ENCODE results near the gene PSMA1.
"Not testable (repeated sequence)": the region's sequence is repeated elsewhere in the genome, so short reads cannot be mapped to it uniquely, and the experiment has no call there.

PSMA1 gene

DNA sequence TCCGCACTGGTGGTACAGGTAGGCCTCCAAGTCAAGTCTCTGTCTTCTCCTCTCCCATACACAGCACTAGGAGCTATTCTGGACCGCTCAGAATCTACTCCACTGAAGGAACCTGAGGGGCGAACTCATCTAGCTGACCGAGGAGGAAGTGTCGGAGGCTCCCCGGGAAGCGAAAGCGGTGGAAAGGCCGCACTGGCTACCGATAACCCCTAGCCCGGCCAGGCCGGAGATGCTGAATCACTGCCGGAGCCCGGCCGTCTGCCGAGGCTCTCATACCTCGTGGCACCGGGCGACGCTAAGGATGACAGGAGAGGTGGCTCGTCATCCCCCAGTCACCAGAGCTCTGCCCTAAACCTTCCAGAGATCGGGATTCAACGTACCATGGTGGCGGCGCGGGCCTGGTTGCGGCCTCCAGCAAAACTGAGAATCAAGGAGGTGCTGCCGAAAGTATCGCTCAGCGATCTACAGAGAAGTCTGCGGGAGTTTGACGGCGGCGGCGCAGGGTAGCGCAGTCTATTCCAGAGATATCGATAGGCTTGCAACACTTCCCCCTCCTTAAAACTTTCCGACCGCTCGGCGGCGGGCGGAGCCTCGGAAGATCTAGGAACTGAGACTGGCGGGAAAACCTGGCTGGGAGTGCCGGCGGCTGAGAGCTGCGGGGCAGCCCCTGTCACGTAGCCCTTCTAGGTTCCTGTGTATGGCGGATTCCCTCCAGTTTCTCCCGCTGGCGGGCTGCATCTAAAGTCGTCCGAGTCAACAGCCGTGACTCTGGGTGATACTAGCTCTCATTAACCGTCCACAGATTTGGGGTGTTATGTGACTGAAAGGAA, at the start of gene PSMA1:
Gene PSMA1 (minus strand): TSS at position 470 of the 830 bp plus-strand sequence. CDS start 87 bp downstream, at position 383.
- peak; percentile 97 for DNase-seq

DNA sequence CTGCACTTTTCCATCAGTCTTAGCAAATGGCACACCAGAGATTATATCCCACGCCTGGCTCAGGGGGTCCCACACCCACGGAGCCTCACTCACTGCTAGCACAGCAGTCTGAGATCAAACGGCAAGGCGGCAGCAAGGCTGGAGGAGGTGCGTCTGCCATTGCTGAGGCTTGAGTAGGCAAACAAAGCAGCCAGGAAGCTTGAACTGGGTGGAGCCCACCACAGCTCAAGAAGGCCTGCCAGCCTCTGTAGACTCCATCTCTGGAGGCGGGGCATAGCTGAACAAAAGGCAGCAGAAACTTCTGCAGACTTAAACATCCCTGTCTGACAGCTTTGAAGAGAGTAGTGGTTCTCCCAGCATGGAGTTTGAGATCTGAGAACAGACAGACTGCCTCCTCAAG, 49.3 kb upstream of the PSMA1 start:
- DNase-seq: not testable (repeated sequence)

DNA sequence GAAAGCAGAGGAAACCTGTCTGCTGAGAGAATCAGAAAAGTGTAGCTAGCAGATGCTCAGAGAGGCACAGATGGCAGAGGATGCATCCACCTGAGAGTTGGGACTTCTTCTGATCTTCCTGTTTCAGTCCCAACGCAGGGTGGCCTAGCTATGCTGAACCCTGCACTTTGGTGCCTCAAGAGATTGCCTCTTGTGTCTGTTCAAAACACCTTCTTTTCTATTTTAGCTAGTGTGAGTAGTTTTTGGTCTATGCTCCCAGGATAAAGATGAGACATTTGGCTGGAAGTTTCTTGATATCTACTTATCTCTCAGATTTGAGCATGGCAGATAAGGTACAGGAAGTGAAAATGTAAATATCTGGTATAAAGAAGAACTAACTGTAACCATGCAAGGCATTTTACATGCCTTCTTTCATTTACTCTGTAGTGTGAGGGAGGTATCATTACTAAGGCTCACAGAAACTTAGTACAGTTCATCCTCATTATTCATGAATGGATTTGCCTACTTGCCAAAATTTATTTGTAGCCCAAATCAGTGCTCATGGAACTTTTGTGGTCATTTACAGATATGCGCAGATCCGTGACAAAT, 47.0 kb upstream of the PSMA1 start:
- peak; percentile 23 for DNase-seq

DNA sequence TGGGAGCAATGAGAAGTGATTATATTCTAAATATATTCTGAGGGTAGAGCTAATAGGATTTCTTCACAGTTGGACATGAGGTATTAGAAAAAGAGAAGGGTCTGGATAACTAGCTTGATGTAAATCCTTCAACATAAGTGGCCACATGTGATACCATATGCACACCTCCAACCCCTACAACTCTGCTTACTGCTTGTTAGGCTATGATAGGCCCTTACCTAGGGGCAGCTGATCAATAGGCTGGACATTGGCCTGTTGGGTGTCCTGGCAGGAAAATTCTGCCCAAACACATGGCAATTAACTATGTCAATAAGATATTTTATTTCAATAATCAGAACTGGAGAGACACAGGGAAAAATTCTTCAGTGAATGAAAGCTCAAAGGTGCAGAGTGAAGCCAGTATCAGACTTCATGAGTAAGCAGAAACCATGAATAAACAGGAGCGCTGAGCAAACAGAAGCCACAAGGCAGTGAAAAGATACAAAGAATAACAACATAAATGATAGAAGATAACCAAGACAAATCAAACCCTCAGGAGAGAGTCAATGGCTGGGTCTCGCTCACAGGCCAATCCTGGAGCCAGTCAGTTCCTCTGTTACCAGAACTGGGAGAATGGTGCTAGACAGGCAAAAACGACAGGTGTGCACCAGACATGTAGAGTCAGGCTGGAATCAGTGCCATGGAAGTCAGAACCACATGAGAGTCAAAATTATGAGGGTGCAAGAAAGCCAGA, 46.3 kb upstream of the PSMA1 start:
- peak; percentile 91 for DNase-seq

DNA sequence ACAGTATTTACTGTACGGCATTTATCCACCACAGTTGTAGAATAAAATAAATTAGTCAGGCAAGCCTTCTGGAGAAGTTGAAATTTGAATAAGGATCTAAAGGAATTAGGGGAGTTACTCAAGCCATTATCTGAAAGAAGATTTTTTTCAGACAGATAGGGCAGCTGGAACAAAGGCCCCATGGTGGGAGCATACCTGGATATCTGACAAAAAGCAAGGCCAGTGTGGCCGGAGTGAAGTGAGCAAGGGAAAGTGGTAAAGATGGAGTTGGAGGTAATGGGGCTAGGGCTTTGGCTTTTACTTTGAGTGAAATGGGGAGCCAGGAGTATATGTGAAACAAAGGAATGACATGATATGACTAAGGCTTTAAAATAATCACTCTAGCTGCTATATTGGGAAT, 45.7 kb upstream of the PSMA1 start:
- DNase-seq: no peak

DNA sequence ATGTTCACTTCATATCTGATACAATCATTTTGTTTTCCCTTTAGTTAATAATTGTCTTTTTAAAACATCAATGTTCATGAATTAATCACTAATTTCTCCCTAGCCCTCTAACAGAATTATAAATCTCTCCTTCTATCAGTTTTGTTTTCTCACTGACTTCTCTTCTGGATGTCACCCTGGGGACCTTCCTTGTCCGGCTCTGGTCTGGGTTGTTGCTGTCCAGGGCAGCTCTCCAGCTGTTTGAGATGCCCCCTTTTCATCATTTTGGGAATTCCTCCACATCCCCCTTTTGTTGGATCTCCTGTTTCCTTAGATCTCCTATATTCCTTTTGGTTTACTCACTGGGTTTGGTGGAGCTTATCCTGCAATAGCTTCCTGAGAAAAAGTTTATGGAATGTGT, 35.6 kb upstream of the PSMA1 start:
- no peak for DNase-seq

DNA sequence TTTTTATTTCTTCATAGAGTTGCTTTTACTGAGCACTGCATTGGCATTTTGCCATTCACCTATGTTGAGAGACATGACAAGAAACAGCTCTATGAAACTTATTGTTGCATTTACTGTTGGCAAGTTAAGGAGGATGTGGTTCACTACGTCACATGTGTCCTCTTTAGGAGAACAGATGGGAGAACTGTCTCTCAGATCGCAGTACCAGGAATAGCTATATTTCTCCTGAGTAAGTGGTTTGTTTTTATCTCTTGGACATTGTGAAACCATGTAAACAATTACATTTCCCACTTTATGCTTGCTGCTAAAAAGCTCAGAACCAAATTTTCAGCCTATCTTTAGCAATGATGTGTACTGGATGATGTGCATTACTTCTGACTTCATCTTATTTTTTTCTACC, 34.8 kb upstream of the PSMA1 start:
- no peak for DNase-seq

DNA sequence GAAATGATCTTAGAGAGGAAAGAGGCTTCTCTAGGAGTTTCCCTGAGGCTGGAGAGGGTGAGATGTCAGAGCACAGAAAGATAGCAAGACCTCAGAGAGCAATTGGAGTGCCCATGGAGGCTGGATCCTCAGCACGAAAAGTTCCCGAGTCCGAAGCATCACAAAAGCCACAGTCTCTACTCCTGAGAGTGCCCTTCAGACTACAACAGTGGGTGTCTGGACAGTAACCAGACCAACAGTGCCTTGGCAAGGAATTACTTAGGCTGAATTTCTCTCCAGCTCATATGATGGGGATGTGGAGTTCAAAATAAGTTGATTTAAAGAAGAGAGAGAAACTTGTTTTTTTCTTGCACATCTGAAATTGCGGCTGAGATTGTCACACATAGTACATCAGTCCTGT, 31.9 kb upstream of the PSMA1 start:
- DNase-seq: no peak

DNA sequence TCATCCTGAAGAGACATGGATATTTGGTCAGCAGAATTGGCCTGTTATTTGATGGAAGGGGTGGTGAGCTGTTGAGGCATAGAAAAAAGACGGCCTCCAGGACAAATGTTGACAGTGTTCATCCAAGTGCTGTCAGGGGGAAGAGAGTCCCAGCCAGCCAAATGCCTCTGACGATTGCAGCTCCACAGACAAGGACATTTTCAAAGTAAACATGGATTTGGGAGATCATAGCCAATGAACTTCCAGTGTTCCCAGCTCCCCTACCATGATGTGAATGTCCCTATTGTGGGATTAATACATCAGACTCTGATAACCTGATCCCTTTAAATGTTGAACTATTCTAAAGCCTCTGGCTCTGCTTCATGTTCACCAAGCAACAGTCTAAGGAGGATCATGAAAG, 31.2 kb upstream of the PSMA1 start:
- DNase-seq: peak; percentile 11

DNA sequence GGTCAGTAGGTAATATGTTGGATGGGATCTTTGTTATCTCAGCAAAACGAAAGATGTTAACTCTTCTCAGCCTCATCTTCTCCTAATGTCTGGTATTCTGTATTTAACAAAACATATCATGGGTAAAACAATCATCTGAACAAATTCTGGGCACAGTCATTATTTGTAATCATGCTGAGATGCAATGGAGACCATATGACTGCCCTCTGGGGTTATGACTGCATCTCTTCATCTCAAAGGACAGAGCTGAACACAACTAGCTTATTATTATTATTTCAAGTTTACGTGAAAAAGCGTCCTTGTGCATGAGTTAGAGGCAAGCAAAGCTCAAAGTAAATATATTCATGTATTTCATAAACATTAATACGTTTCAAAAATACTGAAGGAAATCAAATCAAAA, 29.7 kb upstream of the PSMA1 start:
- DNase-seq: no peak

DNA sequence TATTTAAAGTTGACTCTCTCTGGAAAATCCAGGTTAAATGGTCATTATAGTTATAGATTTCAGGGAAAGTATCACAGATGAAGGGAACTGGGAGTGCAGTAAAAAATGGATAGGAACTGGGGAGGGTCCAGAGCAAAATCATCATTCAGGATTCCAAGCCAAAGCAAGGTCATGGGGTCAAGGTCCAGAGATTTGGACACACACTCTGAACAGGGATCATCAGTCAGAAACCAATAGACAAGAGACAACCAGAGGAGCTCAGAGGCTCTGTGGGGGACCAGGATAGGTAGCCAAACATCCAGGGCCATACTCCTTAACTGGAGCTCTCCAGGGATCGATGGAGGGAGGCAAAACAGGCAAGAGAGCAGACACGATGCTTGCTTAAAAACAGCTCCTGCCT, 27.3 kb upstream of the PSMA1 start:
- DNase-seq: no peak

DNA sequence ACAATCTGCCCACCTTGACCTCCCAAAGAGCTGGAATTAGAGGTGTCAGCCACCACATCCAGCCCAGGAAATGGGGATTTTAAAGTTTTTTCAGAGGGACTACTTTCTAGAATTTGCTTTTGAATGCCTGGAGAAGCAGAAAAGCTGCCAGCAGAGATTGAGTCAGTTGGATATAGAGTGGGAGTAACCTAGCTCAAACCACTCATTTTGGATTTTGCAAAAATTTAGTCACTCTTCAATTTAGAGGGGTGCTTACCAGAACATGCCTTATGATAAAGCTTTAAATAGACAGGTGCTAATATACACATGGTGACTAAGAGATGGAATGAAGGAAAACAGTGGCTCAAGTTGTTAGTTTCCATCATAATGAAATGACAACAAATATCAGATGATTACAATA, 26.5 kb upstream of the PSMA1 start:
- DNase-seq: no peak

DNA sequence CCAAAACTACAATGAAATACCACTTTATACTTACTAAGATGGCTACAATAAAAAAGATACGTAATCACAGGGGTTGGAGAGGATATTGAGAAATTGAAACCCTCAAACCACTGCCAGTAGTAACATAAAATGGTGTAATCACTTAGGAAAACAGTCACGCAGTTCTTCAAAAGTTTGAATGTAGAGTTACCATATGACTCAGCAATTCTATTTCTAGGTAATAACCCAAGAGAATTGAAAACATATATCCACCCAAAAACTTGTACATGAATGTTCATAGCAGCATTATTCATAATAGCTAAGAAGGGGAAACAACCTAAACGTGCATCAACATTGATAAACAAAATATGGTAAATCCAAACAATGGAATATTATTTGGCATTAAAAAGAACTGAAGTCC, 24.4 kb upstream of the PSMA1 start:
- no peak for DNase-seq

DNA sequence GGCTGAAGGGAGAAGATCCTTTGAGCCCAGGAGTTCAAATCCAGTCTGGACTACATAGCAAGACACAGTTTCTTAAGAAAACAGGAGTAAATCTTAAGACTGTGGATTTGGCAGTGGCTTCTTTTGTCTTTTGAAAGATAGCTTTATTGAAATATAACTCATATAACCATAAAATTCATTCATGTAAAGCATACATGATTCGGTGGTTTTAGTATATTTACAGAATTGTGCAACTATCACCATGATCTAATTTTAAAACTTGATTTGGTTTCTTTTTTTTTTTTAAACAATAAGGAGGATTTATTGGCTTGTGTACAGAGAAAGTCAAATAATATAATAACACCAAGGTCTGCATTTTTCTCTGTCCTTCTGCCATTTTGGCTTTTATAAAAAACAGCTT, 23.1 kb upstream of the PSMA1 start:
- no peak for DNase-seq

DNA sequence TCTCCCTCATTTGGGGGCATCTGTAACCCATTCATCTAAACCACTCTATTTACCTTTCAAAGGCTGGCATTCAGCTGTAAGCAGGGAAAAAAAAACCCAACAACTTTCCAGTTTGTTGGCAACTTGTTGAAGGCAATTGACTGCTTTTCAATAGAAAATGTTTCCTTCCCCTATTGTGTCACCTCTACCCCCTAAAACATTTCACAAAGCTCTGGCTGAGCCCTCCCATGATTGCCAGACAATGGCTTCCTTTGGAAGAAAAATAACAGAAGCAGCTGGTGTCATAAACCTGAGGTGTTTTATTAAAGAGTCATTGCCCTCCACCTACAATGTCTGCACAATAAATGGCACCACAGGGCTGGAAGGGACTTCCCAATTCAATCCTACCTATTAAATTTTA, 22.1 kb upstream of the PSMA1 start:
- DNase-seq: no peak

DNA sequence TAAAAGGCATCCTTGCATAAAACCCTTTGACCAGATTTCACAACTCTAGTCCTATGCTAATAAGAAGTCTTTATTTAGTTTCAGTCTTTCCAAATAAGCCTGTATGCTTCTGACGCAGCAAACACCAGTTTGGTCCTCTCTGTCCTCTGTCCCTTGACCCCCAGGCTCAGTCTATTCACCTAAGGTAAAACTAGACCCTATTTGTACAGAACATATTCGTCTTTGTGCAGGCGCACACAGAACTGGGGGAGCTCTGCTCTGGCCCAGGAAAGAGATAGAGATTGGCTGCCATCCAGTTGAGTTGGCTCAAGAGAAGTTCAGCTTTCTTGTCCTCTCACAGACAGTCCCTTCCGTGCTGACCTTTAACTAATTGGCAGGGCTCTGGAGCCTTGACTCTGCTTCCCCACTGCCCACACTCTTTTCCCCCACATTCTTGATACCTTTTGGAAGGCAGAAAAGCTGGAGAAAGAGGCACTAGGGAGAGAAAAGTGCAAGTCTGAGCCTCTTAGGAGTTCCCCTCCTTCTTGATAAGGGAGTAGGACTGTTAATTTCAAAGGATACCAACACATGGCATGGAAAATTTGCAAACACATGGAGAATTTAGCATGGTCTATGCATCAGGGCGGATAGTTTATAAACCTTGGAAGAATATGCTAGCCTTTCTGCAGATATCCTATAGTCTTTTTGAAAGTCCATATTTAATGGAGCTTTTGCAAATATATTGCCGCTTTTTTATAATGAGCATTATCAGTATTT, 21.2 kb upstream of the PSMA1 start:
- no peak for DNase-seq

DNA sequence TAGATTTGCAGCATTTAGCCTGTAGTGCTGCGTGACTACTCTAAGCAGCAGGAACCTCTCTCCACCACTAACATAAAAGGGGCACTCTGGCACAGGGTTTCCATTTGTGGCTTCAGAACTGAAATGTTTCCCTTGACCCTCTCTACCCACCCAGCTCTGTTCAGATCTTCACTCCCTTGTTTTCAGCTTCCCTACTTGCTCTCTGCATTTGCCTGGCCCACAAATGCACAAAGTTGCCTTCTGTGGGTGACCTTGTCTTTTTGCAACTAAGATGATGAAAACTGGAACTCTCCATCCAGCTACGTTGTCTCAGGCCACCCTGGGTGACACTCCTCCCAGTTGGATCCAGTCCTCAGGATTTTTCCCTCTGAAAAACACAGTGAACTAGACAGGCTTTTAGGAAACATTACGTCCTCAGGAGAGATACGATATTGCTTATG, 19.8 kb upstream of the PSMA1 start:
- peak; percentile 3 for DNase-seq

DNA sequence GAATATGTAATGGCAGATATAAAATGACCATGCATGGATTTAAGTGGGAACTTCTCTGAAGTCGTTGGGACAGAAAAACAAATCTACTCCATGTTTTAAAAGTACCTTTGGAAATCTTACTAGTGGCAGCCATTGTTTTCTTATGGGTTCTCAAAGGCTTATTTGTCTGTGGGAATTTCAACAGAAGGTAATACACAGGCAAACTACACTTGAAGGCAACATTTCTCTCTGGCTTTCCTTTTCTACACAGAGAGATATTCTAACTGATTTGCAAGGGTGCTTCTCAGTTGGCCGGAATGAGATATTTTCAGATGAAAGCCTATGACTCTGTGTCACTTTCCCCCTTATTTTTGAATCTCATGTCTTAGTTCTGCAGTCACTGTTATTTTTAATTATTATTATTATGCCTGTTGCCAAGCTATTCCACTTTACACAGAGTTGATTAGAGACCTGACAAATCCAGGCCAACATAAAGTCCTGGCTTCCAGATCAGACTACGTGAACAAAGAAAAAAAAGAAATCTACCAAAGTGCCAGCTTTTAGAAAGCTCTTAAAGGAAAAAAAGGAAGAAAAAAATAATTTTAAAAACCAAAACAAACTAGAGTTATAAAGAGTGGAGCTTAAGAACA, 18.9 kb upstream of the PSMA1 start:
- DNase-seq: no peak

DNA sequence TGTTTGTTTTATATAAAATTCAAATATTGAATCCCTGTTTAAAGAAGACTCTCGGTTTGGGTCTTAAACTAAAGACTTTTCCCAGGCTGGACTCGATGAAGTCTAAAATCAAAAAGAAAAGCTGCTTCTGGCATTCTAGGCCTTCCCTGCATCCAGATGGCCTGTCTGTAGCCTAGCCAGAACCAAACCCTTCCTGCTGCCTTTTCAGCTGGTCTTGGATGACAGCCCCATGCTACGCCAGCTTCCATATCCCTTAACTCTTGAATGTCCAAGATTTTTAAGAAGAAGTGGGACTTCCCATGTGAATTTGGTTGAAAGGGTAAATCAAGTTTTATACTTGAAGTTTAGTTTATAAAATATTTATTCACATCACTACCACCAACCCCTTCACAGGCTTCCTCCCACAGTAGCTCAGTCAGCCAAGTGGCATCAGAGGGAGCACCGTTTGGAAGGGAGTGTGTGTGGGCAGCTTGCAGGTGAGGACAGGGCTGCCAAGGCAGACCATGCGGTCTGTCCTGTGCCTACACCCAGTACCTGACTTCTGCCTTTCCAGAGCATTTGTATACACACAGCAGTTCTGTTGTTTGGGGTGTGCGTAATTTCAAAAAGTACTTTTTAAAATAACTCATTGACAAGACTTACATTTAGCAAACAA, 18.2 kb upstream of the PSMA1 start:
- DNase-seq: peak; percentile 23

DNA sequence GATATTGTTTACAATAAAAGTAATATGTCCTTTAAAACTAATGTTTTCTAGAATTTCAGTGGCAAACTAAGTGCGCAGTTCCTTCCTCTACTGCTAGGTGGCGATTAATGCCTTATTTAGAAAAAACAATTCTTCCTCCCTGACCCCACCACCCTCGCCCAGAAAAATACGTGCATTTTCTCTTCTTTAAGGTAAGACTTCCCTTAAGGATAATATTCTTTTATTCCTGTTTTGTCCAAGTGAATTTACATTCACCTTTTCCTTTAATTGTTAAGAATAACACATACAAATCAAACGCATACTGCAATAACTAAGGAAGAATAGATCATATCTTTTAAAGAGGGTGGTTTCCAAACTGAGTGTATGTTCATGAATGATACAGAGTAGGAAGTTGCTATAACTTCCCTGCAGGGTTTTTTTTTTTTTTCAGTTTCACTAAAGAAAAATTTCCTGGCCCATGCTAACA, 17.0 kb upstream of the PSMA1 start:
- peak; percentile 60 for DNase-seq

DNA sequence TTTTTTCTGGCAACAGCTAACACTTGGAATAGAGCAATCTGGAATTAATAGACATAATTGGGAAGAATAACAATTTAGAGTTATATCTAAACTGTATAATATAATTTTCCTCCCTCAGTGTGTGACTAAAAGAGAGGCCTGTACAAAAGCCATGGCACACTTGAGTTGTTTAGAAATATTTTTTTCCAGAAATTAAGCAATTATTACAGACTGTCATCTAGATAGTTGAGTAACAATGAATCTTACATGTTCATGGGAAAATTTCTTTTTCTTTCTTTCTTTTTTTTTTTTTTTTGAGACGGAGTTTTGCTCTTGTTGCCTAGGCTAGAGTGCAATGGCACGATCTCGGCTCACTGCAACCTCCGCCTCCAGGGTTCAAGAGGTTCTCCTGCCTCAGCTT, 15.0 kb upstream of the PSMA1 start:
- not testable (repeated sequence) for DNase-seq

DNA sequence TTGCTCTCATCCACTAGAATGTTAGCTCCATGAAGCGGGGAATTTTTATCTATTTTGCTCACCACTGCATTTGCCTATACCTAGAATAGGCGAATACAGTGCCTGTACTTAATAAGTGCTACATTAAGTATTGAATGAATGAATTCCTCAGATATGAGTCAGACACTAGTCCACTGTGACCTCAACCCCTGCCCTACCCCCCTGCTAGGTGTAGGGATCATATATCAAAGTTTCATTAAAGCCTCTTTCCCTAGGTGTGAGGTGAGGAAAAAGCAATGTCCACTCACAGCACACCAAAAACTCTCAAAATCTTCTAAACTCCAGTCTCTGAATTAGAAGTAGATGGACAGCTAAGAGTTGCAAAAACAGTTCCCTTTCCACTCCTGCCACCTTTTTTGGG, 9.8 kb upstream of the PSMA1 start:
- no peak for DNase-seq
